ENCODE results near the gene JAKMIP3. TPM values are rescaled to one million over a fixed set of nuclear protein-coding genes. Genes with fewer than 3 reads are reported as not detected.

Gene JAKMIP3
- total RNA-seq, 1 donor from 2014 or later: 0.44 TPM

DNA sequence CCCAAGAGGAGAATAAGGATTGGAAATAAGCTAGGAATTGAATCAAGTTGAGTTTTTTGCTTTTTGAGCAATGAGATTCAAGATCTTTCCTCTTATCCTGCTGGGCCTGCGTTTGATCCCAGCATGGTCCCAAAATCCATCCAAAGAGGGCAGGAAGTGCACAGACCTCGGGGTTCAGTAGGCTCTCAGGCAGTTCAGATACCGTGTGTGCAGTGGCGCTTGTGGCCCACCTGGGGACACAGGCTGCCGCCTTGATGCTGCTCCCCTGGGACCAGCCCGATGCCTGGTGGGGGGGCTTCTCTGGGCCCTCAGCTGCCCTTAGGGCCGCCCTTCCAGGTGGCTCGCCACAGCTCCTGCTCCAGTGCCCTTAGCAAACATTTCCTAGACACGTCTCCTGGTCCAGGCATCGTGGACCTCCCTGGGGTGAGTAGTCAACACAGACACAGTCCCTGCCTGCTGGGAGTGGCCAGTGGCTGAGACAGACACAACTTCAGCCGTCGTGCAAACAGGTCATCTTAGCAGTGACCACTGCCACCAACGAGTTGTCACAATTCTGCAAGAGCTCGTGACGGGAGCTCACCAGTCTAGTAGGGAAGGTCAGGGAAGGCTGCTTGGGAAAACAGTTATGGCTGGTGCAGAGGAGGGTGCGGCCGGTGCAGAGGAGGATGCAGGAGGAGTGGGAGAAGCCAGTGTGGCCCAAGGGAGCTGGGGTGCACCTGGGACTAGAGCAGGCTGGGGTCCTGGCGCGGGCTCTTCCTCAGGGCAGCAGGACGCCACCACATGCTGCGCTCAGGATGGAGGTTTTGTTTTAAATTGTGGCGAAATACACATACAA is 21.7 kb upstream of the JAKMIP3 start:
- TF ChIP-seq, protein P1, sequence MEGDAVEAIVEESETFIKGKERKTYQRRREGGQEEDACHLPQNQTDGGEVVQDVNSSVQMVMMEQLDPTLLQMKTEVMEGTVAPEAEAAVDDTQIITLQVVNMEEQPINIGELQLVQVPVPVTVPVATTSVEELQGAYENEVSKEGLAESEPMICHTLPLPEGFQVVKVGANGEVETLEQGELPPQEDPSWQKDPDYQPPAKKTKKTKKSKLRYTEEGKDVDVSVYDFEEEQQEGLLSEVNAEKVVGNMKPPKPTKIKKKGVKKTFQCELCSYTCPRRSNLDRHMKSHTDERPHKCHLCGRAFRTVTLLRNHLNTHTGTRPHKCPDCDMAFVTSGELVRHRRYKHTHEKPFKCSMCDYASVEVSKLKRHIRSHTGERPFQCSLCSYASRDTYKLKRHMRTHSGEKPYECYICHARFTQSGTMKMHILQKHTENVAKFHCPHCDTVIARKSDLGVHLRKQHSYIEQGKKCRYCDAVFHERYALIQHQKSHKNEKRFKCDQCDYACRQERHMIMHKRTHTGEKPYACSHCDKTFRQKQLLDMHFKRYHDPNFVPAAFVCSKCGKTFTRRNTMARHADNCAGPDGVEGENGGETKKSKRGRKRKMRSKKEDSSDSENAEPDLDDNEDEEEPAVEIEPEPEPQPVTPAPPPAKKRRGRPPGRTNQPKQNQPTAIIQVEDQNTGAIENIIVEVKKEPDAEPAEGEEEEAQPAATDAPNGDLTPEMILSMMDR (IDR thresholded peaks at IDR 0.05; ENCODE audit: partially characterized antibody, unreplicated experiment): no peak
- DNase-seq: no peak
- Mint-ChIP-seq H3K4me1 (ENCODE audit: low read depth, unreplicated experiment) (peaks cover 2% of the 10 kb centered on the region), H3K4me3 (ENCODE audit: unreplicated experiment) (no peak overlapping the region), H3K36me3 (ENCODE audit: unreplicated experiment) (no peaks in the 10 kb centered on the region), H3K9me3 (ENCODE audit: unreplicated experiment) (no peaks in the 10 kb centered on the region), H3K27ac (ENCODE audit: unreplicated experiment) (no peak overlapping the region), H3K27me3 (ENCODE audit: unreplicated experiment) (peaks cover 2% of the 10 kb centered on the region)

DNA sequence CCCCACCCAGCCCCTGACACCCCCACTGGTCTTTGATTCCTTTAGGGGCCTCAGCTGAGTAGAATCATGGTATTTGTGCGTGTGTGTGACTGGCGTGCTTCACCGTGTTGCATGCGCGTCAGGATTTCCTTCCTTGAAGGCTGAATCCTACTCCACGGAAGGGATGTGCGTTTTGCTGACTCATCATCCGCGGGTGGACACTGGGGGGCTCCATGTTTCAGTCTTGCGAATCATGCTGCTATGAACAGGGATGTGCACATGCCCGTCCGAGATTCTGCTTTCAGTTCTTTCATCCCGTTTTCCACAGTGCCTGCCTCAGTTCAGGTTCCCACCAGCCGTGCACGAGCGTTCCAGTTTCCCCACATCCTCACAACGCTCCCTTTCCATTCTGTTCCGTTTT is 20.9 kb upstream of the JAKMIP3 start:
- Mint-ChIP-seq H3K9me3 (ENCODE audit: unreplicated experiment) (no peaks in the 10 kb centered on the region), H3K36me3 (ENCODE audit: unreplicated experiment) (no peaks in the 10 kb centered on the region), H3K27me3 (ENCODE audit: unreplicated experiment) (peaks cover 2% of the 10 kb centered on the region), H3K4me3 (ENCODE audit: unreplicated experiment) (no peak overlapping the region), H3K27ac (ENCODE audit: unreplicated experiment) (no peak overlapping the region), H3K4me1 (ENCODE audit: low read depth, unreplicated experiment) (peaks cover 2% of the 10 kb centered on the region)
- TF ChIP-seq, protein P1 (IDR thresholded peaks at IDR 0.05; ENCODE audit: partially characterized antibody, unreplicated experiment): no peak
- no peak for DNase-seq

DNA sequence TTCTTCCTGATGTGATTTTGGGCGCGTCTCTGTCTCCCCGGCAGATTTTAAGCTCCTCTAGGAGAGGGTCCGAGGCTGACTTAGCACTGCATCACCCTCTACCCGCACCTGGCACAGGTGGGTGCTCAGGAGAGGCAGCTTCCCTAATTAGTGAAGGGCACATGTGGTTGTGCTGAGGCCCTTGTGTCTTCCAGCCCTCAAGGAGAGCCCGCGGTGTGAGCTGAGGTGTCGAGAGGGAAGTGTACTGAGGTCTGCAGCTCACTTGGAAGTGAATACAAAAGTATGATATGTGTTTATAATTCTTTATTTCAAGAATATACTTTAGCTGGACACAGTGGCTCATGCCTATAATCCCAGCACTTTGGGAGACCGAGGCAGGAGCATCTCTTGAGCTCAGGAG is 20.4 kb upstream of the JAKMIP3 start:
- no peaks in the 10 kb centered on the region for H3K9me3 Mint-ChIP-seq (ENCODE audit: unreplicated experiment)
- TF ChIP-seq, protein P1 (IDR thresholded peaks at IDR 0.05; ENCODE audit: partially characterized antibody, unreplicated experiment): no peak
- H3K4me3 Mint-ChIP-seq (ENCODE audit: unreplicated experiment): no peak overlapping the region
- no peak overlapping the region for H3K27ac Mint-ChIP-seq (ENCODE audit: unreplicated experiment)
- H3K36me3 Mint-ChIP-seq (ENCODE audit: unreplicated experiment): no peaks in the 10 kb centered on the region
- DNase-seq: no peak
- peaks cover 2% of the 10 kb centered on the region for H3K4me1 Mint-ChIP-seq (ENCODE audit: low read depth, unreplicated experiment)
- H3K27me3 Mint-ChIP-seq (ENCODE audit: unreplicated experiment): peaks cover 2% of the 10 kb centered on the region

DNA sequence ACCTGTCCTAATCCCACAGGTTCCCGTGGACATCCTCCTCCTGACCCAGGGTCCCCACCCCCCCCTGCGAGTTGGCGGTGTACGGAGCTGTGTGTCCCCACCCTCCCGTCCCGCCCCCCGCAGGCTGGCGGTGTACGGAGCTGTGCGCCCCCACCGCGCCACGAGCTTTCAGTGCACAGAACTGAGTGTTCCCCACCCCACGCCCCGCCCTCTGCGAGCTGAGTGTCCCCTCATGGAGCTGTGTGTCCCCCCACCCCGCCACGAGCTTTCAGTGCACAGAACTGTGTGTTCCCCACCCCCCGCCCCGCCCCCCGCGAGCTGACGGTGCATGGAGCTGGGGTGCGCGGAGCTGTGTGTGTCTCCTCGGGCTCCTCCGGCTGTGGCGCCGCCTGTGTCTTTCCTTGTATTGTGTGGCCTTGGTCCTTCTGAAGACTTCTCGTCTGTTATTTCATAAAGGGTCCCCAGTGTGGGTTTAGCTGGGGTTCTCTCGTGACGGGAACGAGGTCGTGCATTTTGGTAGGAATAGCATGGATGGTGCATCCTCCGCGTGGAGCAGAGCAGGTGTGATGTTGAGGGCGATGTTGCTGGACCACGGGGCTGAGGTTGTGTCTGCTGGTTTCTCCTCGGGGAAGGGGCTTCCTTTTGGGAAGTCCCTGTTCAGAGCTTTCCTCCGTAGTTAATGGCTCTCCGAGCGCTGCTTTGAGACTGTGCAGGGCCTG is 18.0 kb upstream of the JAKMIP3 start:
- peaks cover 2% of the 10 kb centered on the region for H3K27me3 Mint-ChIP-seq (ENCODE audit: unreplicated experiment)
- peaks cover 6% of the 10 kb centered on the region for H3K36me3 Mint-ChIP-seq (ENCODE audit: unreplicated experiment)
- H3K4me3 Mint-ChIP-seq (ENCODE audit: unreplicated experiment): no peak overlapping the region
- H3K9me3 Mint-ChIP-seq (ENCODE audit: unreplicated experiment): peaks cover 5% of the 10 kb centered on the region
- H3K4me1 Mint-ChIP-seq (ENCODE audit: low read depth, unreplicated experiment): peaks cover 2% of the 10 kb centered on the region
- no peak overlapping the region for H3K27ac Mint-ChIP-seq (ENCODE audit: unreplicated experiment)
- TF ChIP-seq, protein P1 (IDR thresholded peaks at IDR 0.05; ENCODE audit: partially characterized antibody, unreplicated experiment): no peak
- DNase-seq: no peak

DNA sequence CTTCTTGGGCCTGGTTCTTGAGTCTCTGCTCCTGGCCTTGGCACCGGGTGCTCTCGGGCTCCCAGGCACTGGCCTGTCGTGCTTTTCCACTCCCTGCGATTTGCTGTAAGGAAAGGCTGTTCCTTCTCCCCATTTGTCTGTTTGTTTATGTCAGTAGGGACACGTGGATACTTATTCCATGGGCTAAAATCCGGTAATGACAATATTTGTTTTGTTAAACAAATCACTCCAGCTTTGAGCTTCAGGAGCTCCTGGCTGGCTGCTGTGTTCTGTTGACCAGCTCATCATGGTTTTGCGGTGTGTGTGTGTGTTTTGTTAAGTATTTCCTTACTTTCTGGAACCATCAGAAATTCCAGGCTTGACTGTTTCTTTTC is 17.5 kb upstream of the JAKMIP3 start:
- H3K36me3 Mint-ChIP-seq (ENCODE audit: unreplicated experiment): peaks cover 6% of the 10 kb centered on the region
- H3K4me1 Mint-ChIP-seq (ENCODE audit: low read depth, unreplicated experiment): peaks cover 2% of the 10 kb centered on the region

More for the DNA sequence above, 17.5 kb upstream of the JAKMIP3 start:
- peaks cover 2% of the 10 kb centered on the region for H3K27me3 Mint-ChIP-seq (ENCODE audit: unreplicated experiment)
- no peak overlapping the region for H3K27ac Mint-ChIP-seq (ENCODE audit: unreplicated experiment)
- peaks cover 5% of the 10 kb centered on the region for H3K9me3 Mint-ChIP-seq (ENCODE audit: unreplicated experiment)
- TF ChIP-seq, protein P1 (IDR thresholded peaks at IDR 0.05; ENCODE audit: partially characterized antibody, unreplicated experiment): no peak
- no peak for DNase-seq
- H3K4me3 Mint-ChIP-seq (ENCODE audit: unreplicated experiment): no peak overlapping the region
